T-helper 2 cell treated with Interferon-gamma antibody and Interleukin-4, amounts not matched to agents 5 μg/mL and 100 μg/mL, for 36 hours (primary cell): Measurements from ENCODE around the gene ANHX.

Source experiments
- DNase-seq: peaks from one replicate; pipeline ENCODE4 v3.0.0; 2021; ENCODE audit warnings: low spot score
- H3K27ac Mint-ChIP-seq: one replicate; pipeline ENCODE4 v1.8.0; 2021; ENCODE audit warnings: mild to moderate bottlenecking, mixed read lengths
- H3K27me3 Mint-ChIP-seq: one replicate; pipeline ENCODE4 v1.8.0; 2021; ENCODE audit warnings: low read depth, mixed read lengths
- H3K36me3 Mint-ChIP-seq: one replicate; pipeline ENCODE4 v1.8.0; 2021; ENCODE audit warnings: low read depth, mixed read lengths
- H3K4me1 Mint-ChIP-seq: one replicate; pipeline ENCODE4 v1.8.0; 2021; ENCODE audit warnings: low read depth, mixed read lengths
- H3K4me3 Mint-ChIP-seq: one replicate; pipeline ENCODE4 v1.8.0; 2022; ENCODE audit warnings: mild to moderate bottlenecking, moderate library complexity, mixed read lengths
- H3K9me3 Mint-ChIP-seq: one replicate; pipeline ENCODE4 v1.8.0; 2021; ENCODE audit warnings: mixed read lengths

ANHX gene

GRCh38 chr12:133222211-133222610 is 13.5 kb downstream of the ANHX start:
- Mint-ChIP-seq H3K4me1 (no peaks in the 10 kb centered on the region), H3K27me3 (no peaks in the 10 kb centered on the region), H3K27ac (no peak overlapping the region), H3K4me3 (no peak overlapping the region), H3K9me3 (peaks cover 60% of the 10 kb centered on the region), H3K36me3 (peaks cover 6% of the 10 kb centered on the region)
- no peak for DNase-seq

DNA sequence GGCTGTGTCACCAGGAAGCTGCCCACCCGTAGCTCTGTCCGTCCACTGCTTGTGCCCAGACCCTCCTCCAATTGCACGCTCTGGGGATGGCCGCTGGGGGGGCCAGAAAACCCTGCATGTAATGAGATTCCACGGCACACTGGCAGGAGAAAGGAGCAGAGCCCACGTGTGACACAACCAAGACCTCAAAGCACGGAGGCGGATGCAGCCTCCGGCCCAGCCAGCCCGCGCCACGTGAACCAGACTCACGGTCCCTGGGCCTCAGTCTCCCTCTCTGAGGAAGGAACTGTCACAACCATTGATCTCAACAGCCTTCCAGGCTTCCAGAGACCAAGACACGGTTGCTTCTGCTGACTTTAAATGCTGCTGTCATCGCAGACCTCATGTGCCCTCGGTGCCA is 14.4 kb downstream of the ANHX start:
- H3K9me3 Mint-ChIP-seq: peaks cover 59% of the 10 kb centered on the region
- H3K27me3 Mint-ChIP-seq: no peaks in the 10 kb centered on the region
- H3K4me3 Mint-ChIP-seq: no peak overlapping the region
- no peaks in the 10 kb centered on the region for H3K4me1 Mint-ChIP-seq
- H3K27ac Mint-ChIP-seq: no peak overlapping the region
- no peak for DNase-seq
- H3K36me3 Mint-ChIP-seq: peaks cover 6% of the 10 kb centered on the region

DNA sequence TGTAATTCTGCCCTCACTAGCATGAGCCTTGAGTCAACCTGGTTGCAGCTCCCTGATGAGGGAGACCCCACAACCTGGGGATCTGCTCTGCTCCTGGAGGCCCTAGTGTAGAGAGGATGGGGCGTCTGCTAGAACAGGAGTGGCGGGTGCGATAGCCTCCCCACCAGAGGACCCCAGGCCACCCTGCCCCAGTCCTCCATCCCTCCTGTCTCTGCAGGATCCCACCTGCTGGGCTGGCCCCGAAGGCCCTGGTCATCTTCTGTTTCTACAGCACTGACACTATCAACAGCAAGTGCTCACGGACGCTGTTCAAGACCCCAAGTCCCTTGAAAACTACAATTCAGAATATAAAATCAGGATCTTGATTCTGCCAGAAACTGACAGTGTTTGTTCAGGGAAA is 15.2 kb downstream of the ANHX start:
- Mint-ChIP-seq H3K9me3 (peaks cover 64% of the 10 kb centered on the region), H3K27me3 (no peaks in the 10 kb centered on the region), H3K27ac (no peak overlapping the region), H3K36me3 (peaks cover 6% of the 10 kb centered on the region), H3K4me3 (no peak overlapping the region), H3K4me1 (no peaks in the 10 kb centered on the region)
- no peak for DNase-seq

GRCh38 chr12:133217219-133217618 is 18.5 kb downstream of the ANHX start:
- H3K27me3 Mint-ChIP-seq: no peaks in the 10 kb centered on the region
- H3K9me3 Mint-ChIP-seq: peaks cover 69% of the 10 kb centered on the region
- H3K4me3 Mint-ChIP-seq: no peak overlapping the region
- H3K36me3 Mint-ChIP-seq: peaks cover 6% of the 10 kb centered on the region
- DNase-seq: no peak
- no peak overlapping the region for H3K27ac Mint-ChIP-seq
- no peaks in the 10 kb centered on the region for H3K4me1 Mint-ChIP-seq

DNA sequence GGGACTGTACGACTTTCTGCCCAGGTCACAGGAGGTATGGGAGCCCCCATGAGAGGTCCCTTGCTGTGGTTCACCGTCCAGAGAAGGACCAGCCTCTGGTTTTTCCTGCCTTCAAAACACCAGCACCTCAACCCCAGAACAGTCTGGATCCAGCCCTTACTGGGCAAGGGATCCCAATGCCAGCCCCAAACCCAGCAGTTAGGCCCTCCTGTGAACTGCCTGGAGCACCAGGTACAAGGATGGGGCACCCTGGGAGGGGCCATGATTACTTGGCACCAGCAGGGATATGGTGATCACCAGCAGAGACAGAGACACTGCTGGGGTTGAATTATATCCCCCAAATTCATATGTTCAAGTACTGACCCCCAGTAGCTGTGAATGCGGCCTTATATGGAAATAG is 20.0 kb downstream of the ANHX start:
- no peak for DNase-seq
- Mint-ChIP-seq H3K27me3 (no peaks in the 10 kb centered on the region), H3K36me3 (peaks cover 6% of the 10 kb centered on the region), H3K9me3 (peaks cover 74% of the 10 kb centered on the region), H3K4me3 (no peak overlapping the region), H3K4me1 (no peaks in the 10 kb centered on the region), H3K27ac (no peak overlapping the region)

- H3K36me3 Mint-ChIP-seq: peaks cover 32% of the 10 kb centered on the region
- peaks cover 63% of the 10 kb centered on the region for H3K9me3 Mint-ChIP-seq
Measured at GRCh38 chr12:133206390-133206789, 29.3 kb downstream of the ANHX start.

DNA sequence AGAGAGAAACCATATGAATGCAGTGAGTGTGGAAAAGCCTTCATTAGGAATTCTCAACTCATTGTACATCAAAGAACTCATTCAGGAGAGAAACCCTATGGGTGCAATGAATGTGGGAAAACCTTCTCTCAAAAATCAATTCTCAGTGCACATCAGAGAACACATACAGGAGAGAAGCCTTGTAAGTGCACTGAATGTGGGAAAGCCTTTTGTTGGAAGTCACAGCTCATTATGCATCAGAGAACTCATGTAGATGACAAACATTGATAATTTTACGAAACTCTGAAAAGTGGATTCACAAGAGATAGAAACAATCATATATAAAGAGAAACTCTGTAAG is 31.4 kb downstream of the ANHX start:
- Mint-ChIP-seq H3K36me3 (peaks cover 51% of the 10 kb centered on the region), H3K4me3 (no peak overlapping the region), H3K9me3 (peaks cover 73% of the 10 kb centered on the region)

More at GRCh38 chr12:133206390-133206789, 29.3 kb downstream of the ANHX start:
- DNase-seq: no peak
- H3K27ac Mint-ChIP-seq: no peak overlapping the region
- H3K4me1 Mint-ChIP-seq: no peaks in the 10 kb centered on the region
- H3K4me3 Mint-ChIP-seq: no peak overlapping the region
- H3K27me3 Mint-ChIP-seq: no peaks in the 10 kb centered on the region

GRCh38 chr12:133203344-133204263 is 32.1 kb downstream of the ANHX start:
- Mint-ChIP-seq H3K9me3 (peaks cover 72% of the 10 kb centered on the region), H3K27ac (no peak overlapping the region), H3K27me3 (no peaks in the 10 kb centered on the region), H3K4me1 (no peaks in the 10 kb centered on the region), H3K36me3 (peaks cover 54% of the 10 kb centered on the region), H3K4me3 (no peak overlapping the region)
- DNase-seq: no peak

More for the DNA sequence above, 31.4 kb downstream of the ANHX start:
- H3K27me3 Mint-ChIP-seq: no peaks in the 10 kb centered on the region
- H3K4me1 Mint-ChIP-seq: no peaks in the 10 kb centered on the region
- H3K27ac Mint-ChIP-seq: no peak overlapping the region
- DNase-seq: no peak

- no peak for DNase-seq
- peaks cover 54% of the 10 kb centered on the region for H3K36me3 Mint-ChIP-seq
- H3K27me3 Mint-ChIP-seq: no peaks in the 10 kb centered on the region
- no peak overlapping the region for H3K27ac Mint-ChIP-seq
- H3K4me1 Mint-ChIP-seq: no peaks in the 10 kb centered on the region
- peaks cover 69% of the 10 kb centered on the region for H3K9me3 Mint-ChIP-seq
- no peak overlapping the region for H3K4me3 Mint-ChIP-seq
Measured at GRCh38 chr12:133202493-133203343, 33.0 kb downstream of the ANHX start.

- no peaks in the 10 kb centered on the region for H3K27me3 Mint-ChIP-seq
- peaks cover 65% of the 10 kb centered on the region for H3K9me3 Mint-ChIP-seq
- H3K4me3 Mint-ChIP-seq: no peak overlapping the region
- no peak for DNase-seq
- peaks cover 54% of the 10 kb centered on the region for H3K36me3 Mint-ChIP-seq
- no peaks in the 10 kb centered on the region for H3K4me1 Mint-ChIP-seq
- H3K27ac Mint-ChIP-seq: no peak overlapping the region
Measured at GRCh38 chr12:133201888-133202287, 33.8 kb downstream of the ANHX start.

GRCh38 chr12:133192847-133193246 is 42.8 kb downstream of the ANHX start:
- Mint-ChIP-seq H3K27me3 (no peaks in the 10 kb centered on the region), H3K4me3 (no peak overlapping the region), H3K36me3 (peaks cover 85% of the 10 kb centered on the region), H3K4me1 (no peaks in the 10 kb centered on the region), H3K27ac (no peak overlapping the region), H3K9me3 (peaks cover 69% of the 10 kb centered on the region)
- no peak for DNase-seq

GRCh38 chr12:133190176-133190575 is 45.5 kb downstream of the ANHX start:
- no peaks in the 10 kb centered on the region for H3K4me1 Mint-ChIP-seq
- no peak overlapping the region for H3K27ac Mint-ChIP-seq
- H3K9me3 Mint-ChIP-seq: peaks cover 86% of the 10 kb centered on the region
- H3K36me3 Mint-ChIP-seq: peaks cover 100% of the 10 kb centered on the region
- no peaks in the 10 kb centered on the region for H3K27me3 Mint-ChIP-seq
- DNase-seq: no peak
- no peak overlapping the region for H3K4me3 Mint-ChIP-seq

DNA sequence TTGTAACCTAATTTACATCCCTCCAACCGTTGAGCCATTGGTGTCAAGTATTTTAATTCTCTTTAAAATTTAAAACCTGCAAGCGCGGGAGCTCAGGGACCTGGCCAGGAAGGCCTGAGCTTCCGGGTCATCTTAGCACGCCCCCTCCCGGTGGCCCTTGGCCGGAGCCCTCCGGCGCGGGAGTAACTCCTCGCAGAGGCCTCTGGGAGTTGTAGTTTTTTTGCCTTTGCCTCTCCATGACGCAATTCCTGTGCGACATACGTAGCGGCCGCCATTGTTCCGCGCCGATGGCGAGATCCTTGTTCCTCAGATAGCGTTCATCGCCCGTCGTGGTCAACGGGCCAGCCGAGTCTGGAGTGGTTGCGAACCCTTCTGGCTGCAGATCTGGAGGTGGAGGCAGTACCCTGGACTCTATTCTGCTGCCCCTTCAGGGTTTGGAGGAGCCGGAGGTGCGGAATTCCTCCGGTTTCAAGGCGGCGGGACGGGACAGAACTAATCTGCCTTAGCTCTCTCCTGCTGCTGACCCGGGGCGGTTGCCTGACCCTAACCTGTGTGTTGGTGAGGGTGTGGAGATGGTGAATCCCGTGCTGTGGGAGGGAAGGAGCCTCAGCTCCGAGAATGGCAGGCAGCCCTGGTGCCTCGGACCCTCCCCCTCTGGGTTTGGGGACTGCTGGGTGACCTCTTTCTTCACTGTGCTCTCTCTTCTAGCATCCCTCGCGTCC is 54.3 kb downstream of the ANHX start, which contains the start of gene ZNF268:
Gene ZNF268 (plus strand): TSS at position 258 of the 722 bp plus-strand sequence. CDS start 503 bp downstream, outside the sequence.
- H3K9me3 Mint-ChIP-seq: peaks cover 67% of the 10 kb centered on the region

More for the DNA sequence above, 54.3 kb downstream of the ANHX start, which contains the start of gene ZNF268:
- peak within 1 kb of the TSS; percentile 98 for H3K4me3 Mint-ChIP-seq
- H3K27me3 Mint-ChIP-seq: no peaks in the 10 kb centered on the region
- DNase-seq: peak; percentile 90
- H3K36me3 Mint-ChIP-seq: peaks cover 63% of the 10 kb centered on the region
- H3K4me1 Mint-ChIP-seq: peaks cover 8% of the 10 kb centered on the region
- peak within 1 kb of the TSS; percentile 96 for H3K27ac Mint-ChIP-seq
